Mesendoderm (in vitro differentiated cells): ENCODE results near the gene NEDD4L.
A peak's percentile ranks its signal among the peaks of the same experiment; 100 is the strongest.

Source experiments
- DNase-seq: peaks from one replicate; pipeline ENCODE4 v3.0.0; 2013
- H2AK5ac ChIP-seq: 2 replicates; pipeline ENCODE4 v1.6.1; 2013; ENCODE audit warnings: low read length, inconsistent platforms
- H2BK120ac ChIP-seq: 2 replicates; pipeline ENCODE4 v1.6.1; 2013; ENCODE audit warnings: low read depth, mild to moderate bottlenecking, low read length, moderate library complexity, mixed read lengths
- H2BK15ac ChIP-seq: replicated peaks from 2 replicates; pipeline ENCODE4 v1.6.1; 2013; ENCODE audit warnings: low read depth, mild to moderate bottlenecking, moderate library complexity
- H2BK5ac ChIP-seq: 2 replicates; pipeline ENCODE4 v1.6.1; 2013; ENCODE audit warnings: low read length, inconsistent platforms
- H3K18ac ChIP-seq: 2 replicates; pipeline ENCODE4 v1.6.1; 2013; ENCODE audit warnings: mild to moderate bottlenecking, low read length, mixed read lengths
- H3K23ac ChIP-seq: one replicate; pipeline ENCODE4 v1.6.1; 2013; ENCODE audit warnings: low read length
- H3K27ac ChIP-seq: 2 replicates; pipeline ENCODE4 v1.5.1; 2013; ENCODE audit warnings: low read depth, mild to moderate bottlenecking, inconsistent platforms, low read length, moderate library complexity
- H3K27me3 ChIP-seq: 2 replicates; pipeline ENCODE4 v1.6.1; 2013; ENCODE audit warnings: low read length, control low read depth, mild to moderate bottlenecking, inconsistent platforms; ENCODE audit not compliant: insufficient read depth, poor library complexity
- H3K36me3 ChIP-seq: 2 replicates; pipeline ENCODE4 v1.6.1; 2013; ENCODE audit warnings: low read length, inconsistent platforms; ENCODE audit not compliant: control insufficient read depth, insufficient read depth
- H3K4ac ChIP-seq: one replicate; pipeline ENCODE4 v1.6.1; 2013; ENCODE audit warnings: low read depth, mild to moderate bottlenecking, low read length, moderate library complexity
- H3K4me1 ChIP-seq: 2 replicates; pipeline ENCODE4 v1.6.1; 2013; ENCODE audit warnings: low read depth, low read length, inconsistent platforms; ENCODE audit not compliant: control insufficient read depth
- H3K4me2 ChIP-seq: 2 replicates; pipeline ENCODE4 v1.6.1; 2013; ENCODE audit warnings: low read length
- H3K4me3 ChIP-seq: 2 replicates; pipeline ENCODE4 v1.5.1; 2013; ENCODE audit warnings: mild to moderate bottlenecking, low read length
- H3K56ac ChIP-seq: one replicate; pipeline ENCODE4 v1.6.1; 2013; ENCODE audit warnings: low read length
- H3K79me1 ChIP-seq: 2 replicates; pipeline ENCODE4 v1.6.1; 2013; ENCODE audit warnings: low read length, inconsistent platforms
- H3K79me2 ChIP-seq: 2 replicates; pipeline ENCODE4 v1.6.1; 2013; ENCODE audit warnings: mild to moderate bottlenecking, low read length; ENCODE audit not compliant: control insufficient read depth, insufficient read depth
- H3K9ac ChIP-seq: 2 replicates; pipeline ENCODE4 v1.6.1; 2013; ENCODE audit warnings: low read length, inconsistent platforms
- H4K5ac ChIP-seq: one replicate; pipeline ENCODE4 v1.6.1; 2013; ENCODE audit warnings: low read length
- H4K8ac ChIP-seq: one replicate; pipeline ENCODE4 v1.6.1; 2013; ENCODE audit warnings: low read depth, mild to moderate bottlenecking, control low read depth, low read length, moderate library complexity
- WGBS: extraction: QIAGEN DNeasy Blood & Tissue Kit; methylation state at CpG from one replicate; pipeline ENCODE4 v1.1.7; 2013; ENCODE audit warnings: low lambda C conversion rate, missing lambda C conversion rate; ENCODE audit not compliant: insufficient coverage; ENCODE audit errors: extremely low coverage; 5-methylcytosine and 5-hydroxymethylcytosine counted together

The NEDD4L gene

GRCh38 chr18:58177896-58178470, 134.0 kb downstream of the NEDD4L start:
- Histone ChIP-seq H2BK15ac (no peak overlapping the region), H3K79me2 (peaks cover 6% of the 10 kb centered on the region), H3K4me3 (no peak overlapping the region), H3K9ac (no peak overlapping the region), H3K27ac (no peak overlapping the region), H3K56ac (no peak overlapping the region), H3K4me2 (no peak overlapping the region), H3K4me1 (no peaks in the 10 kb centered on the region), H3K79me1 (peaks cover 8% of the 10 kb centered on the region), H2BK120ac (no peak overlapping the region), H2BK5ac (no peak overlapping the region), H3K18ac (no peak overlapping the region), H3K27me3 (no peaks in the 10 kb centered on the region), H2AK5ac (no peak overlapping the region), H3K23ac (no peak overlapping the region), H4K8ac (no peak overlapping the region), H4K5ac (no peak overlapping the region), H3K4ac (no peak overlapping the region), H3K36me3 (no peaks in the 10 kb centered on the region)
- no peak for DNase-seq
- whole genome bisulfite sequencing, result no CpG with 5 or more reads among the region's 4 CpGs

- H3K79me2 ChIP-seq, result peaks cover 6% of the 10 kb centered on the region
- no peak for DNase-seq
- no peak overlapping the region for H3K4me2 ChIP-seq
- H2AK5ac ChIP-seq, result no peak overlapping the region
- H3K36me3 ChIP-seq, result no peaks in the 10 kb centered on the region
- no peak overlapping the region for H3K23ac ChIP-seq
- H3K18ac ChIP-seq, result no peak overlapping the region
- H3K27me3 ChIP-seq, result no peaks in the 10 kb centered on the region
- no peaks in the 10 kb centered on the region for H3K4me1 ChIP-seq
- no peak overlapping the region for H2BK5ac ChIP-seq
- no peak overlapping the region for H4K5ac ChIP-seq
- H3K4ac ChIP-seq, result no peak overlapping the region
- H3K4me3 ChIP-seq, result no peak overlapping the region
- no peak overlapping the region for H2BK120ac ChIP-seq
- H3K9ac ChIP-seq, result no peak overlapping the region
- WGBS, result no CpG with 5 or more reads among the region's 8 CpGs
- peaks cover 8% of the 10 kb centered on the region for H3K79me1 ChIP-seq
- no peak overlapping the region for H2BK15ac ChIP-seq
- H4K8ac ChIP-seq, result no peak overlapping the region
- H3K27ac ChIP-seq, result no peak overlapping the region
- no peak overlapping the region for H3K56ac ChIP-seq
Measured at GRCh38 chr18:58178511-58178910, 134.5 kb downstream of the NEDD4L start.

DNA sequence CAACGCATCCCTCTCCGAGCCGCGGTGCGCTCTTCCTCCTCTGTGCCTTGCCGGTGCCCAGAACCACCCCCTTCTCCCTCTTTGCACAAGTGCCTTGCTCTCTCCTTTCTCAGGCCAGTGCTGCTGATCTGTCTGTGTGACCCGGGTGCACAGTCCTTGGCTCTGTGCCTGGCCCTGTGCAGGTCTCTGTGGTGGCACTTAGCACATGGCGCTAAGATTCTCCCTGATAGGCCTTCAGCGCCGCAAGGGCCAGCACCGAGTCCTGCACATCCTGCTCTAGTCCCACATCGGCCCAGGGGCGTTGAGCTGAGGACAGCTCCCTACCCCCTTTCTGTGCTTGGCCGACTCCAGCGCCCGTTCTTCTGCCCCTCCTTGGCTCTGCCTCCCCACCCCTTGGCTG, 136.1 kb downstream of the NEDD4L start:
- Histone ChIP-seq H3K4me2 (no peak overlapping the region), H3K4me1 (no peaks in the 10 kb centered on the region), H4K8ac (no peak overlapping the region), H2BK120ac (no peak overlapping the region), H3K27ac (no peak overlapping the region), H3K23ac (no peak overlapping the region), H3K4me3 (no peak overlapping the region), H2BK5ac (no peak overlapping the region), H3K56ac (no peak overlapping the region), H4K5ac (no peak overlapping the region), H2AK5ac (no peak overlapping the region), H2BK15ac (no peak overlapping the region), H3K79me1 (peaks cover 9% of the 10 kb centered on the region), H3K36me3 (no peaks in the 10 kb centered on the region), H3K79me2 (peaks cover 6% of the 10 kb centered on the region), H3K4ac (no peak overlapping the region), H3K27me3 (no peaks in the 10 kb centered on the region), H3K18ac (no peak overlapping the region), H3K9ac (no peak overlapping the region)
- WGBS, result no CpG with 5 or more reads among the region's 16 CpGs
- no peak for DNase-seq

GRCh38 chr18:58180738-58181353, 136.8 kb downstream of the NEDD4L start:
- peak; percentile 65 for DNase-seq
- H4K5ac ChIP-seq, result no peak overlapping the region
- peaks cover 7% of the 10 kb centered on the region for H3K79me2 ChIP-seq
- H3K9ac ChIP-seq, result no peak overlapping the region
- H3K79me1 ChIP-seq, result peaks cover 10% of the 10 kb centered on the region
- no peak overlapping the region for H2BK120ac ChIP-seq
- H2AK5ac ChIP-seq, result no peak overlapping the region
- H3K4ac ChIP-seq, result no peak overlapping the region
- H3K4me2 ChIP-seq, result no peak overlapping the region
- no peak overlapping the region for H3K23ac ChIP-seq
- no peaks in the 10 kb centered on the region for H3K27me3 ChIP-seq
- H2BK5ac ChIP-seq, result no peak overlapping the region
- H3K4me3 ChIP-seq, result no peak overlapping the region
- no peak overlapping the region for H2BK15ac ChIP-seq
- H3K18ac ChIP-seq, result no peak overlapping the region
- no peaks in the 10 kb centered on the region for H3K36me3 ChIP-seq
- H3K56ac ChIP-seq, result no peak overlapping the region
- no peak overlapping the region for H4K8ac ChIP-seq
- no peak overlapping the region for H3K27ac ChIP-seq
- H3K4me1 ChIP-seq, result no peaks in the 10 kb centered on the region
- WGBS, result no CpG with 5 or more reads among the region's 5 CpGs

DNA sequence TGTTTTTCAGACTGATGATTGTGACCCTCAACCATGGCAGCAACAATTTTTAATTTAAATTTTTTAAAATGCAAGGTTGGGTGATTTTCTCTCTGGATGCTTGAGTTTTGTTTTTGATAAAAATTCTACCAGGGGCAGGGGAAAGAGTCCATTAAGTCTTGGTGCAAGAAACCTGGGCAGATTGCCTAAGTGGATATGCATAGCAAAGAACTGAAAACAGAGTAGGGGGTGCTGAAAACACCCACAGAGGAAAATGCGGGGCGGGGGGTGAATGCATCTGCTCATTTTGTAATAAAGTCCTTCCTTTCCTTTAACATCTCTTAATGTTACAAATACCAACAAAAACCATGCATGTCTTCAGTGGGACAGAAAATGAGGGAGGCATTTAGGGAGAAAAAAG, 138.0 kb downstream of the NEDD4L start:
- no peaks in the 10 kb centered on the region for H3K4me1 ChIP-seq
- no peak overlapping the region for H3K4ac ChIP-seq
- no peak overlapping the region for H2BK5ac ChIP-seq
- peaks cover 12% of the 10 kb centered on the region for H3K79me1 ChIP-seq
- H3K23ac ChIP-seq, result no peak overlapping the region
- DNase-seq, result no peak
- H3K4me3 ChIP-seq, result no peak overlapping the region
- H3K56ac ChIP-seq, result no peak overlapping the region
- H3K36me3 ChIP-seq, result no peaks in the 10 kb centered on the region
- H4K8ac ChIP-seq, result no peak overlapping the region
- no peak overlapping the region for H3K18ac ChIP-seq
- H2AK5ac ChIP-seq, result no peak overlapping the region
- WGBS, result no CpG with 5 or more reads among the region's 2 CpGs
- no peak overlapping the region for H2BK120ac ChIP-seq
- H3K27ac ChIP-seq, result no peak overlapping the region
- no peak overlapping the region for H3K4me2 ChIP-seq
- H3K9ac ChIP-seq, result no peak overlapping the region
- no peak overlapping the region for H2BK15ac ChIP-seq
- no peaks in the 10 kb centered on the region for H3K27me3 ChIP-seq
- H3K79me2 ChIP-seq, result peaks cover 8% of the 10 kb centered on the region
- no peak overlapping the region for H4K5ac ChIP-seq

GRCh38 chr18:58183226-58183625, 139.2 kb downstream of the NEDD4L start:
- Histone ChIP-seq H2BK120ac (no peak overlapping the region), H2BK15ac (no peak overlapping the region), H3K4me3 (no peak overlapping the region), H2BK5ac (no peak overlapping the region), H3K79me2 (peaks cover 6% of the 10 kb centered on the region), H3K18ac (no peak overlapping the region), H3K36me3 (no peaks in the 10 kb centered on the region), H3K79me1 (peaks cover 15% of the 10 kb centered on the region), H4K8ac (no peak overlapping the region), H3K4me2 (no peak overlapping the region), H3K56ac (no peak overlapping the region), H3K9ac (no peak overlapping the region), H4K5ac (no peak overlapping the region), H3K23ac (no peak overlapping the region), H2AK5ac (no peak overlapping the region), H3K4me1 (no peaks in the 10 kb centered on the region), H3K4ac (no peak overlapping the region), H3K27me3 (no peaks in the 10 kb centered on the region), H3K27ac (no peak overlapping the region)
- no peak for DNase-seq
- no CpG with 5 or more reads among the region's 4 CpGs for WGBS
